GM19239 (cell line): ENCODE results near the gene ACTL6B.

ENCODE experiments used
- DNase-seq: peaks from one replicate; pipeline ENCODE4 v3.0.0; 2011; ENCODE audit warnings: low spot score; ENCODE audit not compliant: insufficient read length
- FAIRE-seq: peaks from 2 replicates; lab custom pipeline; 2011; peaks lifted over from hg19 to GRCh38; lab: Jason Lieb, UNC

Gene ACTL6B

GRCh38 chr7:100684534-100685042, 28.3 kb upstream of the ACTL6B start:
- peak; percentile 2 for DNase-seq
- no peak for FAIRE-seq

- peak; percentile 8 for DNase-seq
- FAIRE-seq = no peak
Measured at GRCh38 chr7:100683659-100684533, 27.6 kb upstream of the ACTL6B start.

DNA sequence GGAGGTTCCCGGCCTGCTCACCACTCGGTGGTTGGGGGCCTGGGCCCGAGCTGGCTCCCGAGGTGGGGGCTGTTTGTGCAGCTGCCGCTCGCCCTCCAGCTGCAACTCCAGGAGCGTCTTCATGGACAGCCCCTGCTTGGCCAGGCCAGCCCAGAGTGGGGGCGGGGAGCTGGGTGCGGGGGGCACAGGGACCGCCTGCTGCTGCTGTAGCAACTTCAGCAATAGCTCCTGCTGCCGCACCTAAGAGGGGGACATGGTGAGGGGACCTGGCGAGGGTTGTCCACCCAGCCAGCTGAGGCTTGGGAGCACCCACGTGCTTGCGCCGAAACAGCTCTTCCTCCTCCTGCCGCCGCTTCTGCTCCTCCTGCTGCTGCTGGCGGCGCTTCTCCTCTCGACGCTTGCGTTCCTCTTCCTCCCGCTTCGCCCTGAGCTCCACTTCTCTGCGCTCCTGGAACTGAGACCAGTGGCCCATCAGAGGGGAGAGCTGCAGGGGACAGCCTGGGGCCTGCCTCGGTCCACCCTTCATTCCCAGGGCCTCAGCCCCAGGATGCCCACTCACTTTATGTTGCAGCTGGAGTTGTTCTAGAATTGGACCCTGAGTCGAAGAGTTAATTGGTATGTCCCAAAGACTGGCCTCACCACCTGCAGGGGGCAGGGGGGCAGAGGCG, 26.9 kb upstream of the ACTL6B start:
- FAIRE-seq = no peak
- DNase-seq = peak; percentile 1

GRCh38 chr7:100682228-100682741, 26.0 kb upstream of the ACTL6B start:
- no peak for FAIRE-seq
- DNase-seq = no peak

GRCh38 chr7:100681491-100682227, 25.4 kb upstream of the ACTL6B start:
- DNase-seq = no peak
- no peak for FAIRE-seq

GRCh38 chr7:100680576-100681271, 24.5 kb upstream of the ACTL6B start:
- FAIRE-seq = no peak
- peak; percentile 5 for DNase-seq

DNA sequence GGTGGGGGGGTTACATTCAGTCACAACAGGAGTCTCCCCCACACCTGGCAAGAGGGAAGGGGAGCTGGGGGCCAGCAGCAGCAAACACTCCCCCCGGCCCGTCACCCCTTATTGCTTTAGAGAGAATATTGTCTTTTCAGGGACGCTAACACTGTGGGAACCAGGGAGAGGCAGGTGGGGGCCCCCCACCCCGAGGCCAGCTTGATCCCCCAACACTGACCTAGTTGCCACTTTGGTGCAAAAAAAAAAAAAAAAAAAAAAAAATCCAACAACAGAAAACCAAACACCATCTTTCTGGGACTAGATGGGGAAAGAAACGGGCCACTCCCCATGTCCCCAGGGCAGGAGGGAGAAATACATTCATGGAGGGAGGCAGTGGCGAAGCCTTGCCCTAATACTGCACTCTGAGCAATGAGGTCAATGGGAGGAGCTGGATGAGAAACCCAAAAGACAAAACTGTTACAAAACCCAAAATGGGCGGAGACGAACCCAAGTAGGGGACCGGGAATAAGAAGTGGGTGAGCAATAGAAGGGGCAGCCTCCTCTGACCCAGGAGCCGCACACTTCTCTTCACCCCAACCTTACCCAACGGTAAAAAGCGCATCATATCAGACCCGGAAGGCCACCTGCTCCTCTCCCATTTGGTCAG, 23.8 kb upstream of the ACTL6B start:
- no peak for FAIRE-seq

GRCh38 chr7:100679129-100679926, 23.1 kb upstream of the ACTL6B start:
- DNase-seq = peak; percentile 7

More for the DNA sequence above, 23.8 kb upstream of the ACTL6B start:
- DNase-seq = peak; percentile 6

DNA sequence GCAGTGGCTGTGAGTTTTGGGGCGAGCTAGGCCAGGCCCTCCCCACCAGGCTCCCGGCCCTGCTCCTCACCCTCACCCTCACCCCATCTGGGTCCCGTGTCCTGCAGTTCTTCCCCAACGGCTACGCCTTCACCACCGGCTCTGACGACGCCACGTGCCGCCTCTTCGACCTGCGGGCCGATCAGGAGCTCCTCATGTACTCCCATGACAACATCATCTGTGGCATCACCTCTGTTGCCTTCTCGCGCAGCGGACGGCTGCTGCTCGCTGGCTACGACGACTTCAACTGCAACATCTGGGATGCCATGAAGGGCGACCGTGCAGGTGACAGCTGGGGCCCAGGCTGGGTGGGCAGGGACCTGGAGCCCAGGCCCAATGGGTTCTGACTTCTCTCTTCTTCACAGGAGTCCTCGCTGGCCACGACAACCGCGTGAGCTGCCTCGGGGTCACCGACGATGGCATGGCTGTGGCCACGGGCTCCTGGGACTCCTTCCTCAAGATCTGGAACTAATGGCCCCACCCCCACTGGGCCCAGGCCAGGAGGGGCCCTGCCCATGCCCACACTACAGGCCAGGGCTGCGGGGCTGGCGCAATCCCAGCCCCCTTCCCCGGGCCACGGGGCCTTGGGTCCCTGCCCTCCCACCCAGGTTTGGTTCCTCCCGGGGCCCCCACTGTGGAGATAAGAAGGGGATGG, 22.2 kb upstream of the ACTL6B start:
- peak; percentile 1 for DNase-seq
- FAIRE-seq = no peak

More at GRCh38 chr7:100679129-100679926, 23.1 kb upstream of the ACTL6B start:
- no peak for FAIRE-seq

DNA sequence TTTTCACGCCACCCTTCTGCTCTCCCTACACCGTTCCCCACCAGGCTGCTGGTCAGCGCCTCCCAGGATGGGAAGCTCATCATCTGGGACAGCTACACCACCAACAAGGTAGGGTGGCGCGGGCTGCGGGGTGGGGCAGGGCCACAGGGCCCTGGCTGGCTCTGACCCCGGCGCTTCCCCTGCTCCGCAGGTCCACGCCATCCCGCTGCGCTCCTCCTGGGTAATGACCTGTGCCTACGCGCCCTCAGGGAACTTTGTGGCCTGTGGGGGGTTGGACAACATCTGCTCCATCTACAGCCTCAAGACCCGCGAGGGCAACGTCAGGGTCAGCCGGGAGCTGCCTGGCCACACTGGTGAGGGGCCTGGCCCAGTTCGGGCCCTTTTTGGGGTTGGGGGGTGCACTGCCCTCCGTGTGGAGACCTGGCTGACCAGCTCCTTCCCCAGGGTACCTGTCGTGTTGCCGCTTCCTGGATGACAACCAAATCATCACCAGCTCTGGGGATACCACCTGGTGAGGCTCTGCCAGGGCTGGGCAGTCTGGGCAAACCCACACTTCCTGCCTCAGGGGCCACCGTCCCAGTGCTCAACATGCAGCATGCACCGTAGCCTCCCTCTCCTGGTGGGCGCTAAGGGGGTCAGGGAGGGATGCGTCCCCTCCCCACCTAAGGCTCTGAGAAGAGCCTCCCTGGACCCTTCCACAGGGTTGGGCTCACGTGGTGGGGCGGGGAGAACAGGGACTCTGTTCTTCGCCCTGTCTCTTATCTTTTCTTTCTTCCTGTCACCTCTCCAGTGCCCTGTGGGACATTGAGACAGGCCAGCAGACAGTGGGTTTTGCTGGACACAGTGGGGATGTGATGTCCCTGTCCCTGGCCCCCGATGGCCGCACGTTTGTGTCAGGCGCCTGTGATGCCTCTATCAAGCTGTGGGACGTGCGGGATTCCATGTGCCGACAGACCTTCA, 21.3 kb upstream of the ACTL6B start:
- peak; percentile 4 for DNase-seq
- no peak for FAIRE-seq

- DNase-seq = peak; percentile 4
- FAIRE-seq = no peak
Measured at GRCh38 chr7:100676501-100677306, 20.5 kb upstream of the ACTL6B start.

GRCh38 chr7:100675581-100676350, 19.5 kb upstream of the ACTL6B start:
- peak; percentile 18 for FAIRE-seq

GRCh38 chr7:100675105-100675451, 18.8 kb upstream of the ACTL6B start:
- DNase-seq = no peak
- no peak for FAIRE-seq

More at GRCh38 chr7:100675581-100676350, 19.5 kb upstream of the ACTL6B start:
- peak; percentile 86 for DNase-seq

DNA sequence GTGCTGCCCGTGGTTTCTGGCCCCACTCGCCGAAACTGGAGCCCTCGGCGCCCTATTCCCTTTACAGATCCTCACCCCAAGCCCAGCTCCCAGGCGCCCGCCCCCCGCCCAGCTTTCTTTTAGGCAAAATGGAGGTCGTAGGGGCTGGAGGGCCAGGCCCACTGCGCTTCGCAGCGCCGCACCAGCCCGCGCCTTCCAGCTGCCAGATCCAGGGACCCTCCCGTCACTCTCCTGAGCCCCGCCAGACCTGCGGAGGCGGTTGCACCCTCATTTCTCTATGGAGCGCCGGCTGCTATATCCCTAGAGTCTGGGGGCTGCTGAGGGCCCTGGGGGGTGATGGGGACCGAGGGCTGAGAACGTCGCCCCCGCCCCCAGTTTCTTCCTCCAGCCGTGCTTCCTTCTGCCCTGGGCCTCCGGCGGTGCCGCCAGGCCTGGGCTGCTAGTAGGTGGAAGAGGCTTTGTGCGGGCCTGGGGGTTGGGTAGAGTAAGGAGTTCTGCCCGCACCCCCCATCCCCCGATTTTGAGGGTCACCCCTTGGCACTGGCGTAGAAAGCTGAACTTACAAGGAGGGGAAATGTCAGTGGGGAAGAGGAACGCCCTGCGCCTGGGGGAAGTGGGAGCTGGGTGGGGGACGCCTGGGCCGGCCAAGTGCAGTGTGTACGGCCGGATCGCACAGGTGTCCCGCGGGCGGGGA, 18.3 kb upstream of the ACTL6B start:
- FAIRE-seq (no peak), DNase-seq (no peak)

DNA sequence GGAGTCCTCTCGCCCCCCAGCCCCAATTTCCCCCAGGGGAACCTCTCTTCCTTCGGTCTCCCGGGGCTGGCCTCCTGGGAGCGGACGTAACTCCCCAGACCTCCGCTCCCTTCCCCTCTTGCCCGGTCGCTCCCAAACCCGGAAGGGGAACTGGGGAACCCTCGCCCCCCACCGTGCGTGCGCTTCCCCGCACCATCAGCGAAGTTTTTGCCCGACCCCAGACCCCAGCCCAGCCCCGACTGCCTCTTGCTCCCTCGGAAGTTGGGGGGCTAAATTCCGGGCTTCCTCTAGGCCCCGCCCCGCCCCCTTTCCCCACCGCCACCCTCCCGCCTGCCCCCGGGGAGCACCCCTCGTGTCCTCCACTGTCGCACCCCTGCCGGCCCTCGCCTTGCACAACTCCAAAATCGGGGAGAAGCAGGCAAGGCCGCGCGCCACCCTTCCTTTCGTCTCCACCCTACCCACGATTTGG, 17.7 kb upstream of the ACTL6B start:
- DNase-seq (no peak), FAIRE-seq (no peak)
